ENCODE data around the gene MMRN2.
"Not testable (repeated sequence)": the region's sequence is repeated elsewhere in the genome, so short reads cannot be mapped to it uniquely, and the experiment has no call there.

Gene MMRN2

GRCh38 chr10:86938260-86938659 lies 19.2 kb downstream of the MMRN2 start:
- no peak for DNase-seq

GRCh38 chr10:86937502-86938154 lies 19.8 kb downstream of the MMRN2 start:
- no peak for DNase-seq

GRCh38 chr10:86936661-86937501 lies 20.5 kb downstream of the MMRN2 start:
- no peak for DNase-seq

GRCh38 chr10:86934162-86934711 lies 23.2 kb downstream of the MMRN2 start:
- not testable (repeated sequence) for DNase-seq

- no peak for DNase-seq
Measured at GRCh38 chr10:86932674-86933073, 24.7 kb downstream of the MMRN2 start.

- DNase-seq, result no peak
Measured at GRCh38 chr10:86931872-86932271, 25.5 kb downstream of the MMRN2 start.

GRCh38 chr10:86929468-86930380 lies 27.7 kb downstream of the MMRN2 start:
- DNase-seq, result no peak

GRCh38 chr10:86922553-86922961 lies 34.9 kb downstream of the MMRN2 start:
- DNase-seq, result no peak

- DNase-seq, result no peak
Measured at GRCh38 chr10:86918022-86918471, 39.4 kb downstream of the MMRN2 start.

GRCh38 chr10:86914734-86915133 lies 42.7 kb downstream of the MMRN2 start:
- no peak for DNase-seq

- DNase-seq, result no peak
Measured at GRCh38 chr10:86905429-86905828, 52.0 kb downstream of the MMRN2 start.

GRCh38 chr10:86904600-86904999 lies 52.8 kb downstream of the MMRN2 start:
- no peak for DNase-seq

GRCh38 chr10:86900955-86901354 lies 56.5 kb downstream of the MMRN2 start:
- DNase-seq, result no peak

GRCh38 chr10:86899670-86900276 lies 57.6 kb downstream of the MMRN2 start:
- DNase-seq, result no peak

- no peak for DNase-seq
Measured at GRCh38 chr10:86899132-86899531, 58.3 kb downstream of the MMRN2 start.

GRCh38 chr10:86898511-86898910 lies 58.9 kb downstream of the MMRN2 start:
- no peak for DNase-seq

GRCh38 chr10:86889997-86890396 lies 67.4 kb downstream of the MMRN2 start:
- DNase-seq, result no peak

GRCh38 chr10:86888585-86889381 lies 68.6 kb downstream of the MMRN2 start:
- no peak for DNase-seq
